H1 (cell line): ENCODE data around the gene EXOSC7. TPM values are rescaled to one million over a fixed set of nuclear protein-coding genes. Genes with fewer than 3 reads are reported as not detected.

Source experiments
- CTCF ChIA-PET: fragments of 300-600 bp; sonication (Branson Sonifier 250); formaldehyde crosslinking; loops from one replicate; lab custom pipeline; 2021; ENCODE audit not compliant: partially characterized antibody; lab: Charles Lee
- POLR2A ChIA-PET: fragments of 300-600 bp; sonication (Branson Sonifier 250); formaldehyde crosslinking; loops from one replicate; lab custom pipeline; 2021; ENCODE audit warnings: inconsistent platforms; ENCODE audit not compliant: partially characterized antibody; lab: Charles Lee
- DNase-seq, 2 experiments: peaks; one replicate each; pipeline versions ENCODE4 v3.0.0 to v3.0.0-alpha.2; 2010 to 2022; ENCODE audit warnings: low spot score in 2 of 2, low read depth in 1 of 2, mixed read lengths in 1 of 2
- FAIRE-seq: peaks from 2 replicates; lab custom pipeline; 2011; peaks lifted over from hg19 to GRCh38; lab: Jason Lieb, UNC
- H2AFZ ChIP-seq: 2 replicates; pipeline ENCODE4 v1.8.1; 2012; ENCODE audit warnings: low read length, inconsistent platforms
- H2AK5ac ChIP-seq: 2 replicates; pipeline ENCODE4 v1.6.1; 2013; ENCODE audit warnings: low read depth, low read length
- H2BK120ac ChIP-seq: replicated peaks from 2 replicates; pipeline ENCODE3; 2013; ENCODE audit warnings: low read depth, low read length, inconsistent platforms
- H2BK12ac ChIP-seq: 2 replicates; pipeline ENCODE4 v1.6.1; 2013; ENCODE audit warnings: low read depth, low read length
- H2BK15ac ChIP-seq: 2 replicates; pipeline ENCODE4 v1.6.1; 2013; ENCODE audit warnings: low read length
- H2BK20ac ChIP-seq: 2 replicates; pipeline ENCODE4 v1.6.1; 2013; ENCODE audit warnings: low read length
- H2BK5ac ChIP-seq: 2 replicates; pipeline ENCODE4 v1.6.1; 2013; ENCODE audit warnings: low read depth, low read length
- H3K14ac ChIP-seq: 2 replicates; pipeline ENCODE4 v1.6.1; 2013; ENCODE audit warnings: inconsistent platforms; ENCODE audit not compliant: insufficient read length
- H3K18ac ChIP-seq: 2 replicates; pipeline ENCODE4 v1.6.1; 2013; ENCODE audit warnings: low read length; ENCODE audit errors: extremely low read depth
- H3K23ac ChIP-seq: 2 replicates; pipeline ENCODE4 v1.6.1; 2013; ENCODE audit warnings: inconsistent platforms; ENCODE audit not compliant: insufficient read length
- H3K23me2 ChIP-seq: 2 replicates; pipeline ENCODE4 v1.6.1; 2013; ENCODE audit warnings: low read depth, low read length
- H3K27ac ChIP-seq: 2 replicates; pipeline ENCODE4 v1.6.1; 2011; ENCODE audit warnings: low read depth, low read length, inconsistent platforms
- H3K27me3 ChIP-seq, 4 experiments: replicated peaks in 1 of 4; 1 replicate in 1 of 4; 2 replicates in 3 of 4; pipeline versions ENCODE4 v1.6.1 to v1.8.1; 2011 to 2013; ENCODE audit warnings: low read length in 3 of 4, mild to moderate bottlenecking in 3 of 4, inconsistent platforms in 2 of 4, mixed read lengths in 2 of 4, moderate library complexity in 1 of 4; ENCODE audit not compliant: control insufficient read depth in 3 of 4, insufficient read depth in 3 of 4; ENCODE audit errors: extremely low read depth in 1 of 4
- H3K36me3 ChIP-seq, 4 experiments: 2 replicates each; pipeline versions ENCODE4 v1.6.1 to v1.8.1; 2011 to 2013; ENCODE audit warnings: mild to moderate bottlenecking in 4 of 4, low read length in 3 of 4, moderate library complexity in 2 of 4, control low read depth in 1 of 4, inconsistent platforms in 1 of 4; ENCODE audit not compliant: insufficient read depth in 4 of 4, control insufficient read depth in 2 of 4
- H3K4ac ChIP-seq: replicated peaks from 2 replicates; pipeline ENCODE3; 2013; ENCODE audit warnings: low read length, low read depth, mixed read lengths, inconsistent platforms; ENCODE audit not compliant: insufficient read length
- H3K4me1 ChIP-seq, 4 experiments: replicated peaks in 1 of 4; 1 replicate in 1 of 4; 2 replicates in 3 of 4; pipeline versions ENCODE4 v1.6.1 to v1.8.1; 2011 to 2013; ENCODE audit warnings: low read length in 3 of 4, inconsistent platforms in 2 of 4, mixed read lengths in 1 of 4; ENCODE audit not compliant: insufficient read depth in 4 of 4, control insufficient read depth in 3 of 4
- H3K4me2 ChIP-seq, 2 experiments: 2 replicates each; pipeline versions ENCODE4 v1.6.1 to v1.8.1; 2011 to 2013; ENCODE audit warnings: low read depth in 2 of 2, low read length in 2 of 2, control low read depth in 1 of 2, inconsistent platforms in 1 of 2, mild to moderate bottlenecking in 1 of 2; ENCODE audit not compliant: insufficient read depth in 1 of 2
- H3K4me3 ChIP-seq, 4 experiments: fragments of 200-600, 300-600 bp in 1 of 4; sonication (generic), shearing (Covaris generic), sonication (Bioruptor Twin) in 1 of 4; 2 replicates each; pipeline versions ENCODE4 v1.5.1 to v1.8.1; 2011 to 2016; ENCODE audit warnings: low read length in 4 of 4, low read depth in 3 of 4, control low read depth in 2 of 4, inconsistent platforms in 2 of 4, mild to moderate bottlenecking in 2 of 4, mixed read lengths in 1 of 4, moderate library complexity in 1 of 4; ENCODE audit not compliant: insufficient read depth in 2 of 4; ENCODE audit errors: extremely low read depth in 1 of 4
- H3K56ac ChIP-seq: replicated peaks from 2 replicates; pipeline ENCODE3; 2013; ENCODE audit warnings: low read depth, mild to moderate bottlenecking, mixed read lengths, low read length, inconsistent platforms; ENCODE audit not compliant: insufficient read length
- H3K79me1 ChIP-seq: 2 replicates; pipeline ENCODE4 v1.6.1; 2013; ENCODE audit warnings: low read depth, low read length, control low read depth
- H3K79me2 ChIP-seq, 2 experiments: 2 replicates each; pipeline versions ENCODE4 v1.6.1 to v1.8.1; 2012 to 2013; ENCODE audit warnings: low read length in 2 of 2, mild to moderate bottlenecking in 2 of 2, inconsistent platforms in 1 of 2; ENCODE audit not compliant: insufficient read depth in 2 of 2, control insufficient read depth in 1 of 2
- H3K9ac ChIP-seq, 4 experiments: replicated peaks in 1 of 4; 1 replicate in 1 of 4; 2 replicates in 3 of 4; pipeline versions ENCODE4 v1.6.1 to v1.8.1; 2011 to 2013; ENCODE audit warnings: low read depth in 3 of 4, low read length in 3 of 4, control low read depth in 2 of 4, mild to moderate bottlenecking in 2 of 4, moderate library complexity in 2 of 4, inconsistent platforms in 1 of 4; ENCODE audit errors: extremely low read depth in 1 of 4
- H3K9me3 ChIP-seq, 2 experiments: 2 replicates each; pipeline versions ENCODE4 v1.6.1 to v1.8.1; 2012 to 2013; ENCODE audit warnings: mild to moderate bottlenecking in 2 of 2, moderate library complexity in 2 of 2, control low read depth in 1 of 2, inconsistent platforms in 1 of 2, low read depth in 1 of 2, low read length in 1 of 2, mixed read lengths in 1 of 2; ENCODE audit not compliant: insufficient read depth in 2 of 2
- H4K20me1 ChIP-seq, 2 experiments: replicated peaks in 1 of 2; 2 replicates each; pipeline versions ENCODE3 to v1.8.1; 2011 to 2013; ENCODE audit warnings: inconsistent platforms in 2 of 2, low read length in 2 of 2, mild to moderate bottlenecking in 1 of 2; ENCODE audit not compliant: insufficient read depth in 2 of 2, control insufficient read depth in 1 of 2
- H4K5ac ChIP-seq: 2 replicates; pipeline ENCODE4 v1.6.1; 2013; ENCODE audit warnings: low read length, low read depth, mixed read lengths, inconsistent platforms; ENCODE audit not compliant: insufficient read length
- H4K8ac ChIP-seq: 2 replicates; pipeline ENCODE4 v1.8.0; 2013; ENCODE audit warnings: mild to moderate bottlenecking, moderate library complexity, low read length, inconsistent platforms; ENCODE audit not compliant: insufficient read depth; ENCODE audit errors: extremely low read depth
- H4K91ac ChIP-seq: replicated peaks from 2 replicates; pipeline ENCODE3; 2013; ENCODE audit warnings: low read length, mixed read lengths, inconsistent platforms; ENCODE audit not compliant: insufficient read length
- ASH2L ChIP-seq: fragments of 200-600, 300-600 bp; sonication (generic); IDR thresholded peaks from one replicate; pipeline ENCODE4 v1.7.1; 2017; ENCODE audit warnings: low read length
- CBX5 ChIP-seq: fragments of 300-800, 300-1000 bp; sonication (generic); IDR thresholded peaks from 2 replicates; pipeline ENCODE4 v1.7.1; 2016; ENCODE audit warnings: antibody characterized with exemption, low read length, low read depth
- KDM1A ChIP-seq: fragments of 200-600, 300-600 bp; sonication (generic); IDR thresholded peaks from 2 replicates; pipeline ENCODE4 v1.7.1; 2016; ENCODE audit warnings: mild to moderate bottlenecking, low read length, borderline replicate concordance
- RXRA ChIP-seq: IDR thresholded peaks from 2 replicates; pipeline ENCODE4 v1.6.1; 2011; ENCODE audit warnings: low read depth, mild to moderate bottlenecking, low read length, moderate library complexity; ENCODE audit not compliant: insufficient read depth
- SUZ12 ChIP-seq: fragments of 200-600 bp; sonication (generic); IDR thresholded peaks from 2 replicates; pipeline ENCODE4 v1.6.1; 2012; ENCODE audit warnings: mild to moderate bottlenecking, inconsistent platforms, low read length, moderate library complexity, mixed read lengths
- WGBS, 2 experiments: shearing (Covaris generic) in 1 of 2; methylation state at CpG; one replicate each; pipeline versions ENCODE4 v1.1.6 to v1.1.7; 2013 to 2015; ENCODE audit warnings: low lambda C conversion rate in 2 of 2, mixed read lengths in 2 of 2, inconsistent platforms in 1 of 2, low coverage in 1 of 2, missing lambda C conversion rate in 1 of 2; ENCODE audit not compliant: insufficient replicate concordance in 2 of 2, insufficient coverage in 1 of 2, insufficient read length in 1 of 2; ENCODE audit errors: extremely low coverage in 1 of 2, missing lambda C conversion rate in 1 of 2; 5-methylcytosine and 5-hydroxymethylcytosine counted together
- polyA plus RNA-seq, 7 experiments: library from polyadenylated mRNA; depleted of rRNA in 3 of 7; stranded (reverse) in 5 of 7; unstranded in 2 of 7; fragments of >200 nt in 5 of 7; fragments of 200-250 nt in 2 of 7; gene quantifications; 1 replicate in 5 of 7; 2 replicates in 1 of 7; 4 replicates in 1 of 7; pipeline versions ENCODE4 v1.2.1 to v1.2.3, GENCODE V29; 2011 to 2013; ENCODE audit warnings: missing spikeins in 2 of 7, mixed read lengths in 2 of 7
- total RNA-seq: library from RNA; stranded (reverse); fragmentation: NEBNext Ultra II Directional; extraction: Animal tissue kit (Norgen Biotek cat#: 25700); gene quantifications from 2 replicates; pipeline ENCODE4 v1.2.1, GENCODE V29; 2021

EXOSC7 gene
- total and polyA plus RNA-seq, 2 of the 8 experiments (the other 6 are each of a cell fraction or from before 2014, with no cell fraction given) = 92.7 to 94.5 TPM

DNA sequence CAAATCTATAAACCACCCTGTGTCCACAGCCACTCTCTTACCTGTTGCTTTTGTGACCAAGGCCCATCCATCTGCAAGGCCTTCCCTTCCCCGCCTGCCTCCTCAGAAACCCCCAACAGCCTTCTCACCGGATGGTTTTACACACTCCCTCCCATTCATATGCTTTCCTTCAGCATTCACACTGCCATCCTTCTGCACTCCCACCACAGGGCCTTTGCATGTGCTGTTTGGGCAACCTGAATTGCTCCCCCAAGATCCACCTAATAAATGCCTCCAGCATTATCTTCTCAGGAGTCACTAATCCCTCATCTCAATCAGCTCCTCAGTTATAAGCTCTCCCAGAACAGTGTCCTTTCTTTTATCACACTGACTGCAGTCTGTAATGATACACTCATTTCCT, 56.1 kb downstream of the EXOSC7 start:
- no peak overlapping the region for H2BK5ac ChIP-seq
- H3K23ac ChIP-seq = no peak overlapping the region
- no peak overlapping the region for H3K56ac ChIP-seq
- H3K4ac ChIP-seq = no peak overlapping the region
- no peak overlapping the region for H3K4me3 ChIP-seq
- no peaks in the 10 kb centered on the region for H3K79me2 ChIP-seq
- H3K27ac ChIP-seq = no peak overlapping the region
- no peak overlapping the region for H3K4me2 ChIP-seq
- H4K91ac ChIP-seq = no peak overlapping the region
- no peak overlapping the region for H3K14ac ChIP-seq
- CTCF ChIA-PET = interaction anchor here (1.3 to 2.3 kb wide), 3 partner anchors 12 to 178 kb away, joined by 4 to 9 read pairs (median 7); no protein-coding TSS in a partner anchor
- no peak overlapping the region for H4K5ac ChIP-seq
- H3K36me3 ChIP-seq = no peaks in the 10 kb centered on the region
- H3K27me3 ChIP-seq = peaks cover 15 to 33% (median 32%) of the 10 kb centered on the region in 4 experiments
- no peak overlapping the region for H2BK12ac ChIP-seq
- POLR2A ChIA-PET = interaction anchor here (0.6 kb wide), 1 partner anchor 11 kb away, joined by 3 read pairs; no protein-coding TSS in a partner anchor
- H3K4me1 ChIP-seq = peaks cover 0 to 4% (median 3%) of the 10 kb centered on the region in 4 experiments; a peak in 6 of 7 replicates
- WGBS, 2 experiments = 85% methylated on average over 2 of the region's 2 CpGs; no CpG with 5 or more reads in 1 of the 2 experiments
- H4K8ac ChIP-seq = no peak overlapping the region
- no peak overlapping the region for H2AFZ ChIP-seq
- H2BK15ac ChIP-seq = no peak overlapping the region
- H3K18ac ChIP-seq = no peak overlapping the region
- H3K79me1 ChIP-seq = no peaks in the 10 kb centered on the region
- H2AK5ac ChIP-seq = no peak overlapping the region
- no peaks in the 10 kb centered on the region for H3K9me3 ChIP-seq
- H3K9ac ChIP-seq = no peak overlapping the region
- no peak for FAIRE-seq
- H2BK120ac ChIP-seq = no peak overlapping the region
- no peak for DNase-seq
- H3K23me2 ChIP-seq = peaks cover 3% of the 10 kb centered on the region; the same call in 1 of the 2 replicates
- peaks cover 0 to 3% of the 10 kb centered on the region in 2 experiments for H4K20me1 ChIP-seq
- H2BK20ac ChIP-seq = no peak overlapping the region
- TF ChIP-seq RXRA (no peak), KDM1A (0 out of 2 replicates have a peak, but pooled peaks have one; percentile 25), SUZ12 (no peak), ASH2L (no peak), CBX5 (no peak)
- TF ChIP-seq, all 59 proteins: peak for 1
